ENCODE results near the gene JARID2. TPM values are rescaled to one million over a fixed set of nuclear protein-coding genes. Genes with fewer than 3 reads are reported as not detected.

JARID2 gene
- polyA plus RNA-seq (ENCODE audit: insufficient read length in 4 of 4) = 10 to 100 TPM; 19.5 to 30.3 (median 28.8) TPM

DNA sequence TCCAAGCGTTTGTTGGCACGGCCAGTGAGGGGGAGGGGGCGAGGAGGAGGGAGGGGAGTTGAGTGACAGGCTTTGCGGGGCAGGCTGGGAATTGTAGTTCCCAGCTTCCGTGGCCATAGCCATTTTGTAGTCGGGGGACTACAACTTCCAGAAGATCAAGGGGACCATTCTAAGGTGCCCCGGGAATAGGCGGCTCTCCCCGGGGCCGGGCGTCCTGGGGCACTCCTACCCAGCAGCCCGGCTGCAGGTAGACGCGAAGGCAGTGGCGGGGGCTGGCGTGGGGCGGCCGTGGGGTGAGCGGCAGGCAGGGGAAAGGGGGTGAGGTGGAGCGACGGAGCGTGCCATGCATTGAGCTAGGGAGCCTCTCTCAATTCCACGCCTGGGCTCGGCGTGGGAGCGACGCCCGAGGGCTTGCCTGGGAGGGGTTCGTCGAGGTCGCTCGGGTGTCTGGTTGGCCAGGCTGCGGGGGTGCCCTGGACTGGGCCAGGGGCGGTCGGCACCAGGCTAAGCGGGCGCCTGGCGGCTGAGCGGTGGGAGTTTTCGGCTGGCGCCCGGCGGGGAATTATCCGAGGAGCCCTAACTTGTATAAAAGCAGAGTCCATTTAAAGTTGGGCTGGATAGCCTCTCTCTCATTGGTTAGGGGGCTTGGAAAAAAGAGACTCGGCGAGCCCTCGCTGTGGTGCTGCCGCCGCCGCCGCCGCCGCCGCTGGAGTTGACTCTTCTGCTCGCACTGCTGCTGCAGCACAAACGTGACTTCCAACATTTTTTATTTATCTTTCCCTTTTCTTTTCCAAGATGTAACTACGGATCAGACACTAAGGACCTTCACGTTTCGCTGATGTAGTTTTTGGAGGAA, at the start of gene JARID2:
TSS of gene JARID2 (plus strand) at position 709 of the 856 bp plus-strand sequence. CDS start 471 bp downstream, outside the sequence.
- peak; percentile 96 to 98 (median 97) for DNase-seq (ENCODE audit: low read depth in 4 of 4, low spot score in 3 of 4)

DNA sequence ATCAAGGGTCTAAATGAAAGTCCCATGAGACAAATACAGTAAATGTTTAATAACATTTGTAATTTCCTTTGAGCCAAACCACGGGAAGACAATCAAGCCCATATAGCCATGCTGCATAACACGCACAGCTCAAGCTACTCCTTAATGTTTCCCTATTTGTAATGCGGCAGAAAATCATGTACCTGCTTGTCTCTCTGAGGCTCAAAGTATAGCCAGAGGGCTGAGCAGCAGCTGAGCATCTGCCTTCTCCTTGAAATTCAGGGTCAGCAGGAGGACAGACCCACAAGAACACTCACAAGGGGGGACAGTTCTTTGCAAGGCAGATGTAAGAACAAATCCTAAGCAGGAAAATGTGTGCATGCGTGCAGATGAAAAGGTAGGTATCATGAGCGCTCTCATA, 45.8 kb upstream of the JARID2 start:
- no peak for DNase-seq (ENCODE audit: low read depth in 4 of 4, low spot score in 3 of 4)

DNA sequence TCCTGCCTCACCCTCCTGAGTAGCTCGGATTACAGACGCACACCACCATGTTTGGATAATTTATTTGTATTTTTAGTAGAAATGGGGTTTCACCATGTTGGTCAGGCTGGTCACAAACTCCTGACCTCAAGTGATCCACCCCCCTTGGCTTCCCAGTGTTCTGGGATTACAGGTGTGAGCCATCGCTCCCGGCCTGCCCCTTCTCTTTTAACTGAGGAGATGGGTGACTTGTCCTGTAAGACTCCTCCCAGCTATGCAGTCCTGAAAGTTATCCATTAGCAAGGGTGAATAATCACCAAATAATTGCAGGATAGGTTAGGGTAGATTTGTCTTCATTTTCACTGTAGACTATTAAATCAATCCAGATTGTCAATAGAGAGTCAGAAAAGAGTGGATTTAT, 40.5 kb upstream of the JARID2 start:
- no peak for DNase-seq (ENCODE audit: low read depth in 4 of 4, low spot score in 3 of 4)

DNA sequence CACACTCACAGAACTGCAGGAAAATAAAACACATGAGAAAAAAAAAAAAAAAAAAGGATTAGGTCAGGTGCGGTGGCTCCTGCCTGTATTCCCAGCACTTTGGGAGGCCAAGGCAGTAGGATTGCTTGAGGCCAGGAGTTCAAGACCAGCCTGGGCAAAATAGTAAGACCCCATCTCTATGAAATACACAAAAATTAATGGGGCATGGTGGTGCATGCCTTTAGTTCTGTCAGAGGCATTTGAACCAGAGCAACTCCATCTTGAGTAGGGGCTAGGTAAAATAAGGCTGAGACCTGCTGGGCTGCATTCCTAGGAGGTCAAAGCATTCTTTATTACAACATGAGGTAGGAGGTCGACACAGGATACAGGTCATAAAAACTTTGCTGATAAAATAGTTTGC, 39.0 kb upstream of the JARID2 start:
- DNase-seq (ENCODE audit: low read depth in 4 of 4, low spot score in 3 of 4) = no peak

DNA sequence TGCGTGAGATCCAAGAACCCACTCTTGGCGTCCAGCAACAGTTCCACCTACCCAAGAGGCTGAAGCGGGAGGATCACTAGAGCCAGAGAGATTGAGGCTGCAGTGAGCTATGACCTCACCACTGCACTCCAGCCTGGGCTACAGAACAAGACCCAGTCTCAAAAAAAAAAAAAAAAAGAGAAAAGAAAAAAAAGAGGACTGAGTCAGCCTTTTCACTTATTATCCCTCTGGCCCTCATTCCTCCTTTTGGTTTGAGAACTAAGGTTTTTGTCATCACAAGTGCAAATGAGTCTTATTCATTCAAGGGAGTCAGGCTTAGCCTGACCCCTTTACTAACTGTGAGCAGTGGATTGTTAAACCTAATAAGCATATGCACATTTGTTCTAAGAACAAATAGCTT, 37.9 kb upstream of the JARID2 start:
- DNase-seq (ENCODE audit: low read depth in 4 of 4, low spot score in 3 of 4) = no peak

DNA sequence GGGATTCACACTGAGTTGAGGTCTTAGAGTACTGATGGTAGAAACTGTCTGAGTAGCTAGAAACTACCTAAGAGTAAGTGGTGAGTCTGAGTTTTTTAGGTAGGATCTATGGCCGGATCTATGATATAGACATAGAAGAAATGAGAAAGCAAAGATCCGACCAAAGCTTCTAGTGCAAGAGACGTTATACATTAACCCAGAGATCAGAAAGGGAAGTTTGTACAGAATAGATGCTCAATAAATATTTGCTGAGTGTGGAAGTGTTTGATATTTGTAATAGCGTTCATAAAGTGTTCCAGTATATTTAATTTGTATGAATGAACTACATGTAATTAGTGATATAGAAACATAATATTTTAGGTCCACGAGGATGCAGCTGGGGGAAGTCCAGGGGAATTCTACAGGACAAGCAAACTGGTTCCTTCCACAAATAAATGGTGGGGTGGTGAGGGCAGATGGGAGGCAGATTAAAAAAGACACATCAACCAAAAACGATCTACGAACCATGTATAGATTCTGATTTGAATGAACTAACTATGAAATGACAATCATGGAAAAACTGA, 31.9 kb upstream of the JARID2 start:
- no peak for DNase-seq (ENCODE audit: low read depth in 4 of 4, low spot score in 3 of 4)

DNA sequence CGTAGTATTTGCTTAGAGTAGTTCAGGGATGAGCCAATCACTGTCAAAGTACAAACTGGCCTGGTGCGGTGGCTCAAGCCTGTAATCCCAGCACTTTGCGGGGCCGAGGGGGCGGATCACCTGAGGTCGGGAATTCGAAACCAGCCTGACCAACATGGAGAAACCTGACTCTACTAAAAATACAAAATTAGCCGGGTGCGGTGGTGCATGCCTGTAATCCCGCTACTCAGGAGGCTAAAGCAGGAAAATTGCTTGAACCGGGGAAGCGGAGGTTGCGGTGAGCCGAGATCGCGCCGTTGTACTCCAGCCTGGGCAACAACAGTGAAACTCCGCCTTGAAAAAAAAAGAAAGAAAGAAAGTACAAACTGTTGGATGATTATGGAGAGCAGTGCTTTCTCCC, 27.5 kb upstream of the JARID2 start:
- no peak for DNase-seq (ENCODE audit: low read depth in 4 of 4, low spot score in 3 of 4)

DNA sequence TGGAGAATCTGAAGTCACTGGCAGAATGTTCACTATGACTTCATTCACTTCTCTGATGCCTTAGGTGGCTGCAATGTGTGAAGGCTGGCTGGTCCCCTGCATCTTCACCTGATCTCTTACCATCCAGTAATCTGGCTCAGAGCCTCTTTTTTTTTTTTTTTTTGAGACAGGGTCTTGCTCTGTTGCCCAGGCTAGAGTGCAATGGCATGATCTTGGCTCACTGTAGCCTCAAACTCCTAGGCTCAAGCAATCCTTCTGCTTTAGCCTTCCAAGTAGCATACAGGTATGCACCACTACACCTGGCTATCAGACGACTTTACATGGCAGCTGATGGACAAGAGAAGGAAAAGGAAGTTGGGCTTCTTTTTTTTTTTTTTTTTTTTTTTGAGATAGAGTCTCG, 25.8 kb upstream of the JARID2 start:
- DNase-seq (ENCODE audit: low read depth in 4 of 4, low spot score in 3 of 4) = no peak

DNA sequence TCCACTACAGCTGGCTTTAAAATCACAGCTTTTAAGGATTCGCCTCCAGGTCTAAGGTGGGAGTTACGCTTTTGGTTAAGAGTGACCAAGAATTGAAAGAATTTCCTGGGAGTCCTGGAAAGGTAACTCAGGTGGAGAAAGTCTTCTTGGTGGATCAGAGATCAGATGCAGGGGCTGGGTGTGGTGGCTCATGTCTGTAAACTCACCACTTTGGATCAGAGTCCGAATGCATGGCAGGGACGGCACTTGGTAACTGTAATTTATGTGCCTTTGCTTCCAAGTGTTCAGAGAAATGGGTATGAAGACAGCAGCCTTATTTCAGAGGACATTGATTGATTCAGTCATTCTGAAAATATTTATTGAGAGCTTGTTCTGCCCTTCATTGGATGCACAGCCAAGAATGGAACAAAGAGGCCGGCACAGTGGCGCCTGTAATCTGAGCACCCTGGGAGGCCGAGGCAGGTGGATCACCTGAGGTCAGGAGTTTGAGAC, 18.0 kb upstream of the JARID2 start:
- no peak for DNase-seq (ENCODE audit: low read depth in 4 of 4, low spot score in 3 of 4)

DNA sequence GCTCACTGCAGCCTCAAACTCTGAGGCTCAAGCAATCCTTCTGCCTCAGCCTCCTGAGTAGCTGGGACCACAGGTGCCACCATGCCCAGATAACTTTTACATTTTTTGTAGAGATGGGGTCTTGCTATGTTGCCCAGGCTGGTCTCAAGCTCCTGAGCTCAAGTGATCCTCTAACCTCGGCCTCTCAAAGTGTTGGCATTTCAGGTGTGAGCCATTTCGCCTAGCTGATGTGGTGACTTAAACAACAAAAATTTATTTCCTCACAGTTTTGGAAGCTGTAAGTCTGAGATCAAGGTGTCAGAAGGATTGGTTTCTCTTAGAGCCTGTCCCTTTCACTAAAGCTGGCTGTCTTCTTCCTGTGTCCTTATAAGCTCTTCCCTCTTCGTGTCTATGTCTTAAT, 15.0 kb upstream of the JARID2 start:
- DNase-seq (ENCODE audit: low read depth in 4 of 4, low spot score in 3 of 4) = no peak

DNA sequence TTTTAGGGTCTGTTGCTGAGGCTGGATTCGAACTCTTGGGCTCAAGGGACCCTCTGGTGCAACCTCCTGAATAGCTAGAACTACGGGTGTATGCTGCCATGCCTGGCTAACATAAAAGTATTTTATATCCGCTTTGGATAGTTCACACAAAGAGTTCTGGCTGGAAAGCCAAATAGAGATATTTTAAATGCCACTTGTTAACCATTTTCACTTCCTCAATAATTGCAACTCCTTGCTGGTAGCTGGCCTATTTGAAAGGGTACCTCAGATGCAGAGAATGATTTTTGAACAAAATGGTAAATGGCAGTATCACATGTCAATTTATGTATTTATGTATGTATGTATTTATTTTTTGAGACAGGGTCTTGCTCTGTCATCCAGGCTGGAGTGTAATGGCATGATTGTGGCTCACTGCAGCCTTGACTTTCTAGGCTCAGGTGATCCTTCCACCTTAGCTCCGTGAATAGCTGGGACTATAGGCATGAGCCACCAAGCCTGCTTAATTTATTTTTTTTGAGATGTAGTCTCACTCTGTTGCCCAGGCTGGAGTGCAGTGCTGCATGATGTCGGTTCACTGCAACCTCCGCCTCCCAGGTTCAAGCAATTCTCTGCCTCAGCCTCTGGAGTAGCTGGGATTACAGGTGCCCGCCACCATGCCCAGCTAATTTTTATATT, 12.9 kb upstream of the JARID2 start:
- DNase-seq (ENCODE audit: low read depth in 4 of 4, low spot score in 3 of 4) = no peak

DNA sequence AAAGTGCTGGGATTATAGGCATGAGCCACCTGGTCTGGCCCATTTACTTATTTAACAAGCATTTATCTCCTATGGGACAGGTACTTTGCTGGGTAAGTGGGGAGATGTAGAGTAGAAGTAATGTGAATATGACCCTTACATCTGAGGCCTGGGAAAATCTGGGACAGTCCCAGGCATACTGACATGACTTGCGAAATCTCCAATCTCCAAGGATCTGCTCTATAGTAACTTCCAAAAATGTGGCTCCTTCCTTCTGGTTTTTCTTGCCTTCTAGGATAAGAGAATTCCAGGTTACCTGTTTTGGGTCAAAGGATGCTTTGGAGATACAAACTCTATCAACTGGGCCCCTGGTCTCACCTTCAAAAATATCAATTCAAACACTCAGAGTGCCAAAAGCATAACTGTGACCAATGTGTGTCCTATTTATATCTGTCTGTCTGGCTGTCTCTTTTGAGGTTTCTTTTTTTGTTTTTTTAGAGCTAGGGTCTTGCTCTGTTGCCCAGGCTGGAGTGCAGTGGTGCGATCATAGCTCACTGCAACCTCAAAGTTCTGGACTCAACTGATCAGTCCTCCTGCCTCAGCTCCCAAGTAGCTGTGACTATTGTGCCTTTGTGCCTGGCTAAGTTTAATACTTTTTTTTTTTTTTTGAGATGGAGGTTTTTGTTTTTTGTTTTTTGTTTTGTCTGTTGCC, 11.7 kb upstream of the JARID2 start:
- no peak for DNase-seq (ENCODE audit: low read depth in 4 of 4, low spot score in 3 of 4)

DNA sequence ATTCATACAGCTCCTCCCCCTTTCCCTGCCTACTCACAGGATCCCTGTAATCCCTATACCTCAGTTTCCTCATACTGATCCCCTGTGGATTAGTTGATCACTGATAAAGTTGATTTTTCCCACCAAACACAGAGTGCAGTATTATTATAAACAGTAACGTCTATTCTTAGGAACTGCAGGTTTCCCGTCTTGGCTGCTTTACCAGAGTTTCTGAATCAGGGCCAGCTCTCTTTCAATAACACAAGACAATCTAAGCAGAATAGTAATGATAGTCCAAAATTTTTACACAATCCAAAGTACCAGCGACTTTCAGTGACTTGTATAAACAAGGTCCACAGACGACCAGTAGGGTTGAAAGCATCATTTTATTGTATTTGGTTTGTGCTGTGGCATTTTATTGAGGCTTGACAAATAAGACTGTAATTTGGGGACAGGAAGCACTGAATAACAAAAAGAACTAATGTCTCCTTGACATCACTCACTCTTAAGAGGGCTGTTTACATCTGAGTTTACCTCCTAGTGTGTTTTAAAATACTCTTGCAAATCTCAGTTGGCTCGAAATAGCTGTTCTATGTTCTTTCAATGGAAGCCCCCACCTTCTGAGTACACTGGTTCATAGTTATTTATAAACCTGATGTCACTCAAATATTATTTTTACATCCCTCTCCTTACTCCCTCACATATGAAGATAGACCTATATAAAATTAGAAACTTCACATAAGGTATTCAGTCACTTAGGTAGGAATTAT, 6.1 kb upstream of the JARID2 start:
- no peak for DNase-seq (ENCODE audit: low read depth in 4 of 4, low spot score in 3 of 4)

DNA sequence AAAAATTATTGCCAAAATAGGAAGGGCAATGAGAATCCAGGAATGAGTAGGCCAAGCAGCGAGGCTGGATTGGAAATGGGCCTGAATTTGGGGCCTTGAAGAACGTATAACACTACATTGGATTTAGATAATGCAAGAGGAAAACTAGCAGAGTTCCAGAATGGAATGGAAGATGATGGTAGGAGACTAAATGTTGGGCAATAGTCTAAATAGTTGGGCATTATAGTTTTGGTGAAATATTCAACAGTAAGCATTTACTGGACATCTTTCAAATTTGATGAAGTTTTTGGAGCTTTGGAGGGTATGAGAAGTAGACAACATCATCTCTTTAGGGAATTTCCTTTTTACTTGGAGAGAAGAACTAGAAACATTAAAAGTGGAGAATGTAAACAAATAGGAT, 3.4 kb upstream of the JARID2 start:
- DNase-seq (ENCODE audit: low read depth in 4 of 4, low spot score in 3 of 4) = no peak

DNA sequence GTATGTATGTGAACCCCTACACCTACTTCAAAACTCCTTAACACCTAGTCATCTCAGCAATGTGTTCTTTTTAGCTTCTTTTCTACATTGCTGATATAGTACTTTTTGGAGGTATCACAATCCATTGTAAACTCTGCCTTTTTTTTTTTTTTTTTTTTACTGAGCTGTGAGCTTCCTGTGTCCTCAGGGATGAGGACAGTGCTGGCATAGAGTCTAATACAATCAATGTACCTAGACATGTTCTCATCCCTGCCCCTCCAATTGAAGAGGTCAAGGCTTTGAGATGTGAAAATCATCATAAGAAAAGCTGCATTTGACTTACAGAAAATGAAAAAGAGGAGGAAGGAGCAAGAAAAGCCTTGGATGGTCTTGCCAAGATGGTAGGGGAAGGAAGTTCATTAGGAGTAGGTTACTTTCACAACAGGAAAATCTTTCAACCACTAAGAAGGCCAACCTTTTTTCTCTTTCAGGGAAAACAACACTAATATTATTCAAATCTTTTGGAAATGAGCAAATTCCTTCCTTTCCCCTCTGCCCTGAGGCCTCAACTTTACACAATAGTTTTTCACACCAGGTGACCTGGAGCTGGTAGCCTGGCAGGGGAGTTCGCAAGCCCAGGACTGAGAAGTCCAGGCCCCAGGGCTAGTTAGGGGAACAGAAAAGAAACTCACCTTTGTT, 2.8 kb upstream of the JARID2 start:
- no peak for DNase-seq (ENCODE audit: low read depth in 4 of 4, low spot score in 3 of 4)

DNA sequence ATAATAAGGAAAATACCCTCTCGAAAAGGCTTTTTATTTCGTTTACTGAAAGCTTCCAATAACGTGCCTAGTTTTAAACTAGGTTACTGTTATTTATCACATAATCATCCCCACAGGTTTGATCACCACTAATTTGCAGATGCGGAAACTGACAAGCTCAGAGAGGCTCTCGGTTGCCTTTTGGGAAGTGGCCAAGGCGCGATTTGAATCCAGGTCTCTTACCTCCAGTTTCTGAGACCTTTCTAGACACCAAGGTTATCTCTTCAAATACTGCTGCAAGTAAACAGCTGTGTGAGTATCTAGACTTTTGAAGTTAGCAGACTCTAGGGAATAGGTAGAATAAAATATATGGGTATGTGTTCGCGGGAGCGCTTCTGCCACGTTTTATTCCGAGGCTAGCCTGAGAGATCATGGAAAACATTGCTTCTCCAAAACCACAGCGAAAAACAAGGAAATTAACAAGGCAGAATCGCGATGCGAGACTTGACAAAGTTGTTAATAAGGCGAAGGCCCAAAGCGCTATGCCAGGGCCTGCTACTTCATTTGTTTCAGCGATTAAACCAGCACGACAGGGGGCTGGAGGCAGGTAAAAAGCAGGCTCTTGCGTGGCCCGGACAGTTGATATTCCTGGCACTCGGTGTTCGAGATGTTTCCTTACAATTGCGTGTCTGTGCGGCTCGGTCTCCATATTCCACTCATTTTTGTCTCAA, 1.8 kb upstream of the JARID2 start:
- no peak for DNase-seq (ENCODE audit: low read depth in 4 of 4, low spot score in 3 of 4)

DNA sequence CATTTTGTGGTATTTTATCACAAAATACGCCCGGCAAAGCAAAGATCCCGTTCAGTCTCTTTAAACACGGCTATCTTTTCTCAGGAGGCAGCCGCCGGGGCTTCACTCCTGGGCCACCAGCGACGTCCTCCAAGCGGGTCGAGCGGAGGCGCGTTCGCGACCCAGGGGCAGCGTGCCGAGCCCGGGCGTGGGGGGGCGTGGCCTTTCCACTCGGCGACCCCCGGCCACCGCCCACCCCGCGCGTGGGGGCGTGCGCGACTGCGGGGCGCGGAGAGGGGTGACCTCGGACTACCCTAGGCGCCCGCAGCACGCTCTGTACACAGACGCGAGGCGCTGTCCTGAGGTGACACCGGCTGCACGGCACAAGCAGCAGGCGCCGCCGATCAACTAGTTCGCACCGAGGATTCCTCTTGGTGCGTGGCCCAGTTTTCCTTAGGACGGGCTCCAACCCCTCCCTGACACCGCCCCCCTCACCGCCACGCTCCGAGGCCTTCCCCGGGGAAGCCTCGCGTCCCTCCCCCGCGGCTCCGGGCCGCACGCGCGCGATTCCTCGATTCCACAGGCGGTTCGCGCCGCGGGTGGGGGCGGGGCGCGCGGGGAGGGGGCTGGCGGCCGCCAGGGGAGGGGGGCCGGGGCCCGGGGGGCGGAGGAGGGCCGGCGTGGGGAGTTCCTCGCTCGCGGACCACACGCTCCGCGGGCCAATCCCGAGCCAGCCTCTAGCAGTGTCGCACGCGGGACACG, 1.1 kb upstream of the JARID2 start:
- no peak for DNase-seq (ENCODE audit: low read depth in 4 of 4, low spot score in 3 of 4)

DNA sequence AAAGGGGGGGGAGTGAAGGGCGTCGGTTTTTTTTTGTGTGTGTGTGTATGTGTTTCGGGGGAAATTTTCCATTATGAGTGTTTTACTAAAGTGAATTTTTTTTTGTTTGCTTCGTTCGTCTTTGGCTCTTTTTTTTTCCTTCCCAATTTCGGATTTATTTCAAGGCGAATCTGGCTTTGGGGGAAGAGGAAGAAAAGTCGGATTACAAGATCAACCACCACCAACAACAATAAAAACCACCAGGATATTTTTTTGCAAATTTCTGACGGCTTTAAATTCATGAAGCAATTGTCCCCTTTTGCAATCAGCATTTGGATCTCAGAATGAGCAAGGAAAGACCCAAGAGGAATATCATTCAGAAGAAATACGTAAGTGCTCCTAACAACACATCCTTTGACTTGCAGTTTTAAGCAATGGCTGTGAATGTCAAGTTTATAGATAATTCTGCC, 372 bp downstream of the JARID2 start:
- no peak for DNase-seq (ENCODE audit: low read depth in 4 of 4, low spot score in 3 of 4)

All from left renal pelvis (tissue), 4 donors.